Measurements from ENCODE around the gene OGDHL.
"Not testable (repeated sequence)": the region's sequence is repeated elsewhere in the genome, so short reads cannot be mapped to it uniquely, and the experiment has no call there.

Gene OGDHL

DNA sequence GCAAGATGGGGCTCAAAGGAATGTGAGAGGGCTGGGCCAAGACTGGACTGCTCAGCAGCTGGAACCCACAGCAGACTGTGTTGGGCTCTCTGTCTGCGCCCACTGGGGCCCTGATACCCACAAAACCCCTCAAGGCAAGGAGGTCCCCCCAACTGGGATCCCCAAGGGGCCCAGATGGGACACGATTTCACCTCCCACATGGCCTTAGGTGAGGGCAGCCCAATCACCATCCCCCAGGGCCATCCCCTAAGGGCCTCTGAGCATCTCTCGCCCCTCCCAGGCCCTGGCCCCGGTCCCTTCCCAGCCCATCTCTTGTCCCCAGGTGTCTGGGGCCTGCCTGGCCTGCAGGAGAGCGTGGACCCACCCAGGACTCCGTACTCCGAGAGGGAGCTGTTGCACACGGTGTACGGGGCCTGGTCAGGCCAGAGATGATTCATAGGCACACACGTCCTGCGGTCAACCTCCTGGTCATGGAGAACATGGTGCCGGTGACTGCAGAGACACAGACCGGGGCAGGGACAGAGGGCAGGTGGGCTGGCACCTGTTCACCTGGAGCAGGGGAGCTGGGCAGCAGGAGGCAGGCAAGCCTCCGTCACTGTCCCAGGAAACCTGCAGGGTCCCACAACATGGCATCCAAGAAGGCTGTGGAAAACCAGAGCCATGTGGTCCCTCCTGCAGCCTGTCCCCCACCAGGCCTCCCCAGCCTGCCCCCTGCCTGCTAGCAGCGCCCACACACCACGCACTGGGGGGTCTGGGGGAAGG, 21.6 kb downstream of the OGDHL start:
- DNase-seq (ENCODE audit: low read depth in 4 of 4, low spot score in 1 of 4), result no peak

DNA sequence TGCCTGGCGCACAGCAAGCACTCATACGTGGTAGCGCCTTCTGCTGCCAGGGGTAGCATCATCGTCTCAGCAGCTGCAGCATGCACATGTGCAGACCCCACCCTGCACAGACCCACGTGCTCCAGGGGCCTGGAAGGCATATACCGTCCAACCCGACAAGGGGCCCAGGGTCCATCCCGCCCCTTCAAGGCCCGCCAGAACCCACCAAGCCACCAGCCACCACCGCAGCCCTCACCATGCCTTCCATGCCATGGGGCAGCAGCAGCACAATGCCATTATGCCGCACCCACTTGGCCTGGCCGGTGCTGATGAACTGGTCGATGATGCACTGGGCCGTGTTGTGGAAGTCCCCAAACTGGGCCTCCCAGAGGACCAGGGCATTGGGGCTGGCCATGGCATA, 22.7 kb downstream of the OGDHL start:
- DNase-seq (ENCODE audit: low read depth in 4 of 4, low spot score in 1 of 4), result no peak

DNA sequence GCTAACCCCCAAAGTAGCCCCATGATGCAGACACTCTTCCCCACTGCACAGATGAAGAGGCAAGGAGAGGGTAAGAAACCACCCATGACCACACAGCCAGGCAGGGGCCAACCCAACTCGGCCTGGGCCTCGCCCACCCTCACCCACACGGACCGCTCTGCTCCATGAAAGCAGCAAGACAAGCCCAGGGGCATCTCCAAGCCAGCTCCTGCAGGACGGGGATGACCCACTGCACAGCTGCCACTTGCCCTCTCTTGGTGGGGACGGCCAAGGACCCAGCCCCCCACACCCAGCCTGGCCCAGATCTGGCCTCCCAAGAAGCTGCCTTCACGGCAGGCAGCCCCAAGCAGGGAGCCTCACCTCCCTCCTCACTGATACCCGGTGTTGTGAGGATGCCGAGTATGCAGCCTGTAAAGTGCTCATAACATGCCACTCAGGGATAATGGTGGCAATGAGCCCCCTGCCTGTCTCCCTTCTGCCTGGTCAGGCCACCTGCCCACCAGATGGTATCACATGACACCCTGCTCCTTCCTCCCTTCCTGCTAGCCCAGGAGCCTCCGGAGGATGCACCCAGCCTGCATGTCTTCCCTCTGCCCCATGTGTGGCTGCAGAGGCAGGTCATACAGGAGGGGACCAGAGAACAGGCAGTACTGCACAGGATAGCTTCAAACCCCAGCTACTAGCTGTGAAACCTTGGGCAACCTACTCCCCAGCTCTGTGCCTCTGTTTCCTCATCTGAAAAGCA, 23.3 kb downstream of the OGDHL start:
- no peak for DNase-seq (ENCODE audit: low read depth in 4 of 4, low spot score in 1 of 4)

DNA sequence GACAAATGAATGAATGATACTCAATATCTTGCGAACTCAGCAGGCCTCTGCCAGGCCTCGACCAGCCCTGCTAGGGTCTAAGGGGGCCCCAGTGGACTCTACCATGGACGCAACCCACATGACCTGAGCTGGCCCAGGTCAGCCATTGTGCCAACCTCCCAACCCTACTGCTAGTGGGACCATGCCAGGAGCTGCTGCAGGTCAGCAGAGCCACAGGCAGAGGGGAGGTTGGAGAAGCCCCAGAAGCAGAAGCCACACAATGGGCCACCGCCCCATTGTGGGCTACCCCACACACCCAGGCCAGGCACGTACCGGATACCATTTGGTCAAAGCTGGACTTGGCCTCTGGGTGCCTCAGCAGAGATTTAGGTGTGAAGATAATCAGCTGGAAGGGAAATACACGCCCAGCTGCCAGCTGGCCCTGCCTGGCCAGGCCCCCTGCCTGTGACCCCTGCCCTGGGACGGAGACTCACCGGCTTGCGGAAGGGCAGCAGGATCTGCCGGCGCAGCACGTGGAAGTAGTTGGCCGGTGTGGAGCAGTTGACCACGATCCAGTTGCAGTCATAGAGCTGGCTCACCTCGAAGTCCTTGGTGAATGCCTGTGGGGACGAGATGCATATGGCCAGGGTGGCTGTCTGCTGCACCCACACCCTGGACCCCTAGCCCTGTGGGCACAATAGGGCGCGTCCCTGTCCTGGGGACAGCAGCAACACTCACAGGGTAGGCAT, 24.5 kb downstream of the OGDHL start:
- no peak for DNase-seq (ENCODE audit: low read depth in 4 of 4, low spot score in 1 of 4)

DNA sequence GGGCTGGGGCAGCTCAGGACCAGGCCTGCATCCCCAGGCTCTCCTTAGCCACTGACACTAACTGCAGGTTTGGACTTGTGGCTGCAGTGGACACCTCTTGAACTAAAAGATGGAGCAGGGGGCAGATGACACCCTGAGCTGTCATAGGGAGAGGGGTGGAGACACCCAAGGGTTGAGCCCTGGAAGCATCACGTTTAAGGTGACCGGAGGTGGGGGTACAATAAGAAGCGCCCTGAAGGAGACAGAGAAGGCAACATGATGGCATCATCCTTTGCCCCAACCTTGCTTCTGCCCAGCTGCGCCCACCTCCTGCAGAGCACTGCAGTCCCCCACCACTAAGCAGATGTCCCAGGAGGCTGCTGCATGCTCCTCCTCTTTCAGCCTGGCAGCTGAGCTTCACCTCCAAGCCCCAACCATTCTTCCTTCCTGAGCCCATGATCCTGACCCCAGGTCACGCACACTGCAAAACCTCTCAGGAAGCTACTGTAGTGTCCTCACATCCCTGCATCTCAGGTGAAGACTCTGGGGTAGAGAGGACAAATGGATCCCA, 25.5 kb downstream of the OGDHL start:
- DNase-seq (ENCODE audit: low read depth in 4 of 4, low spot score in 1 of 4), result no peak

DNA sequence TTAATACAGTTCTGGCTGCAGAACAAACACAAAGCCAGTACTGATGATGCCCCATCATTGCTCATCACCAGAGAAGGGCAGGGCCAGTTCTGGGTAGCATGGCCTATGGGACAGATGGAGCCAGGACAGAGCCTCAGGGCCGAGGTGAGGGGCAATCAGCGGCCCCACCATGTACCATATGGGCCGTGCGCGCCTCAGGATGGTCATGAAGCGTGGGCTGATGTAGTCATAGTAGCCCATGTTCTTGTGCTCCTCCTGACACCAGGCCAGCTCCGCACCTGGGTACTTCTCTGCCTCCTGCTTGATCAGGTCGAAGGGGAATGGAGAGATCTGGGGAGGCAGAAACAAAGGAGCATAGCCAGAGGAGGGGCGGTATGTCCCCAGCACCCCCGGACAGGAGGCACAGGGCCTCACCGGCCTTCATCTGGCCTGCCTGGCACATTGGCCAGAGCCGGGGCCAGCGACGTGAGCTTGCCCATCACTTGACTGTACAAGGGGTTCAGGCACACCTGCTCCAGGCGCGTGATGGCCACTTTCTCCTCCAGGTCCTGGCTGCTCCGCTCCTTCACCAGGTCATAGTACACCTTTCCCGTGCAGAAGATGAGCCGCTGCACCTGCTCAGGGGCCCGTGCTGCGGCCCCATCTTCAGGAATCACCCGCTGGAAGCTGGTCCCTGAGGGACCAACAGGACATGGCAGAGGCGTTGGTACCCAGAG, 26.1 kb downstream of the OGDHL start:
- no peak for DNase-seq (ENCODE audit: low read depth in 4 of 4, low spot score in 1 of 4)

DNA sequence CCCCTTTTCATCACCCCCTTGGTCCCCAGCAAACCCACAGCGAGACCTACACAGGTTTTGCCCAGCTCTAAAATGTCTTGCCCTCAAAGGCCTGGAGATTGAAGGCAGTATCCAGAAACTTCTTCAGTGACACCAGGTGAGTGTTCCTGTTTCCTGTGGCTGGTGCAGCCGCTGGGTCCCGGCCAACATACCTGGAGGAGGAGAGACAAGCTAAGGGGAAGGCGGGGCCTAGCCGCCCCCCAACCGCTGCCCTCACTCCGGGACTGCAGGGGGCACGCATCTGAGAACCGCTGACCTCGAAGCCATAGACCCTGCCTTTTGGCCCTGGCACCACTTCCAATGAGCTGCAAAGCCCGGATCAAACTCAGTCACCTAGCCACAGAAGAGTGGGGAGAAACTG, 27.0 kb downstream of the OGDHL start:
- DNase-seq (ENCODE audit: low read depth in 4 of 4, low spot score in 1 of 4), result no peak

DNA sequence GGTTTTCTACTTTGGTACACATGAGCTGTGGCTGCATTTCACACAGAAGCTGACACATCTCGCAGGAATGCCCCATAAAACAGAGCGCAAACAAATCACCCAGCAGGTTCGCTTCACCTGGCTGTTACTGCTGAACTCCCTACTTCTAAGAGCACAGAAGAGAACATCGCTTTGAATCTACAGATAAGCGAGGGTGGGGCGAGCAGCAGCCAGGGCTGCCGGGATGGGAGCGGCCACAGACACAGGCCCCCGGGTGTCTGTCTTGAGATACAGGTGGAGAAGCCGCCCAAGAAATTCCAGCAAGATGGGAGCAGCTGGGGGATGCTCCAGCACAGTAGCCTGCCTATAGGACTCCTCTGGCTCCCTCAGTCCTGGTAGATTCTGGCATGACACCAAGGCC, 27.4 kb downstream of the OGDHL start:
- no peak for DNase-seq (ENCODE audit: low read depth in 4 of 4, low spot score in 1 of 4)

DNA sequence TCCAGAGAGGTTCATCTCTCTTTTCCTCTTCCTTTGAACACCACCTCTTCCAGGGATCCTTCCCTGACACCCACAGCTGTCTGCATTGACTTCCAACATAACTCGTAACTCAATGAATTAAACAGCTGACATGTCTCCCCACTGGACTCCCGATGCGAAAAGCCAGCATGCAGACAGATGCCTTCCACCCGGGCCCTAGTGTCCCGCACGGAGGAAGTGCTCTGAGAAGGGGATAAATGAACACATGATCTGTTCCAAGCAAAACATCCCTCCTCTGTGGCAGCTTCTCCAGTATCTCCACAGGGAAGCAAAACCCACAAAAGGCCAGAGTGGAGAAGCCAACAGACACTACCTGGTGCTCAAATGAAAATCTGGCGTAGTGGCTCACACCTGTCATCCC, 28.3 kb downstream of the OGDHL start:
- DNase-seq (ENCODE audit: low read depth in 4 of 4, low spot score in 1 of 4), result no peak

DNA sequence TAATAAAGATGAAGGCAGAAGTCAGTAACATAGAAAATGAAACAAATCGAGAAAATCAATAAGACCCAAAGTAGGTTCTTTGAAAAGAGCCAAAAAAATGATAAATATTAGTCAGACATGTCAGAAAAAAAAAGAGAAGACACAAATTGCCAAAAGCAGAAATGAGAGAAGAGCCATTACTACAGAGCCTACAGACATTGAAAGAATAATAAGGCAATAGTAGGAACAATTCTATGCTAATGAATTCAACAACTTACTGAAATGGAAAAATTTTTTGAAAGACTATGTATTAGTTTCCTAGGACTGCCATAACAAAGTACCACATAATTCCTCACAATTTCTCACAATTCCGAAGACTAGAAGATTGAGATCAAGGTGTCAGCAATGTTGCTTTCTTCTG, 35.5 kb downstream of the OGDHL start:
- DNase-seq (ENCODE audit: low read depth in 4 of 4, low spot score in 1 of 4), result no peak

DNA sequence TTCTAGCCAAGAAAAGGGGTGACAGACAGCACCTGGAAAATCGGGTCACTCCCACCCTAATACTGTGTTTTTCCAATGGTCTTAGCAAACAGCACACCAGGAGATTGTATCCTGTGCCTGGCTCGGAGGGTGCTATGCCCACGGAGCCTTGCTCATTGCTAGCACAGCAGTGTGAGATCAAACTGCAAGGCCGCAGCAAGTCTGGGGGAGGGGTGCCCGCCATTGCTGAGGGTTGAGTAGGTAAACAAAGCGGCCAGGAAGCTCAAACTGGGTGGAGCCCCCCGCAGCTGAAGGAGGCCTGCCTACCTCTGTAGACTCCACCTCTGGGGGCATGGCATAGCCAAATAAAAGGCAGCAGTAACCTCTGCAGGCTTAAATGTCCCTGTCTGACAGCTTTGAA, 47.0 kb downstream of the OGDHL start:
- not testable (repeated sequence) for DNase-seq (ENCODE audit: low read depth in 4 of 4, low spot score in 1 of 4)

DNA sequence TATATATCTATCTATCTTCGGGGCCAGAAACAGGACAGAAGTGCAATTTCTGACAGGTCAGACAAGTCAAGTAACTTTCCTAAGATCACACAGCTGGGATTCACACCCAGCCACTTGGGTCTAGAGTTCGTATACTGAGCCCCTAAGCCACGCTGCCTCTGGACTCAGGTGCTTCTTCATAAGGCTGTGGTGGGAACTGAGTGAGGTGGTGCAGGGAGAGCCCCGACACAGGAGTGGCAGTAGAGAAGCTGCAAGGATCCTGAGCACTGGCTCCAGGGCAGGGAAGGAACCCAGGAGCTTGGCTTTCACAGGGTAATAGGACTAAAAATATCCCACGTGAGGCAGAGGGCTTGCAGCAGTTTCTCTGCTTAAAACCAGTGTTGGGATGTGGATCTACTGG, 48.9 kb downstream of the OGDHL start:
- DNase-seq (ENCODE audit: low read depth in 4 of 4, low spot score in 1 of 4), result no peak

DNA sequence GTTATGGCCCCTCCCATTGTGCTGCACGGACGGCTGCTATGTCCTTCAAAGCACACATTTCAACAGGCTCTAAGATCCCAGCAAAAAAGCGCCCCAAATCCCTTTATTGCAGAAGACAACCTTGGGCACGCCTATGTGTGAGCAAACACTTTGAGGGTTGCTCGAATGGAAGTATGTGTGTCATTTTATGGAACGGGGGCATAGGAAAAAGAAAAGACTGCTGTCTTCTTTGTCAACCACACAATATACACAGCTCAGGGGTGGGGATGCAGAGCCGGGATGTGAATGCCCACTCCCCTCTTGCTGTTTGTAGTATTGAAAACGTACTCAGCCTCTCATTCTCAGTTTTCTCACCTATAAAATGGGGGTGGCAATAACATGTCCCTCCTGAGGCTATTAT, 50.6 kb downstream of the OGDHL start:
- DNase-seq (ENCODE audit: low read depth in 4 of 4, low spot score in 1 of 4), result no peak

DNA sequence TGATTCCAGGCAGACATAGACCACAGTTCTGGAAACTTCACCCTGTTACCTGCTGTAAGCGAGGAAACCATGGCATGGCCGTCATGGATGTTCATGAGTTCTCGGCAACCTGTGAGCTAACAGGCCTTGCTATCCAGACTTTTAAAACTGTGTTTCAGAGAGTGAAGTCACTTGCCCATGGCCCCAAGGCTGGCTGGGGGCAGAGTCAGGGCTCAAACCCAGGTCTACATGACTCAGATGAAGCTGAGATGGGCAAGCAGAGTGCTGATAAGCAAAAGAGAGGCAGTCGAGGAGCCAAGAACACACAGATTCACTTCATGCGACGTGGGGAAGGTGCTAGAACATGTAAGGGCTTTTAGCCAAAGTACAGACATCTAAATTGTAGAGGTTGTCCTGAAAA, 51.2 kb downstream of the OGDHL start:
- no peak for DNase-seq (ENCODE audit: low read depth in 4 of 4, low spot score in 1 of 4)

DNA sequence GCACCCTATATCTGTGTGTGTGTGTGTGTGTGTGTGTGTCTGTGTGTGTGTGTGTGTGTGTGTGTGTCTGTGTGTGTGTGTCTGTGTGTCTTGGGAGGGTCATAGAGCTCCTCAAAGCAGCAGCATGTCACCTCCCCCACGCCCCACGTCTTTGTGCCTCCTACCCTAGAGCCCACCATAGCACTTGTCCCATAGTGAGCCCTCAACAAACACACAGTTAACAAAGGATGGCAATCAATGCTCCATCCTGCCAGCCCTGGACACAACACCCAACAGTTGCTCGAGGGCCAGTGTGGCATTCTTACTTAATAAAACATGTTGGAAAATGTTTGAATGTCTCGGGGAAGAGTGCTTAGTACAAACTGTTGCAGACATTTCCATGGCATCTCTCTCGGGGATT, 52.2 kb downstream of the OGDHL start:
- no peak for DNase-seq (ENCODE audit: low read depth in 4 of 4, low spot score in 1 of 4)

DNA sequence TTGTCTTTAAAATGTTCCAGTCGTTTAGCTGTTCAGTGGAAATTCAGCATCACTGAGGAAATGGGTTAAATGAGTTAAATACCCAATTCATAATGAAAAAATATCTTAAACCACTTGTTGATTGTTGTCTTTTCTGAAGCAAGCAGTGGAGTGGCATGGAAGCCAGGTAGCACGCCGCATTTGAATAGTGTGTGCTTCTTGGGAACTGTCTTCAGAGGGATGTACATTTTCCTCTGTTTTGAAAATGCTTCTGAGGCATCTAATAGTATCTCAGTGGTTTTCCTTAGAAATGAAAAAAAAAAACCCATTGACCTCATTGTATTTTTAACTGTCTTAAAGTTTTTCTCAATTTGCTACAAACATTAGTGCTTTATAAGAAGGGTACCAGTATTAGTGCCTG, 54.5 kb downstream of the OGDHL start:
- DNase-seq (ENCODE audit: low read depth in 4 of 4, low spot score in 1 of 4), result no peak

DNA sequence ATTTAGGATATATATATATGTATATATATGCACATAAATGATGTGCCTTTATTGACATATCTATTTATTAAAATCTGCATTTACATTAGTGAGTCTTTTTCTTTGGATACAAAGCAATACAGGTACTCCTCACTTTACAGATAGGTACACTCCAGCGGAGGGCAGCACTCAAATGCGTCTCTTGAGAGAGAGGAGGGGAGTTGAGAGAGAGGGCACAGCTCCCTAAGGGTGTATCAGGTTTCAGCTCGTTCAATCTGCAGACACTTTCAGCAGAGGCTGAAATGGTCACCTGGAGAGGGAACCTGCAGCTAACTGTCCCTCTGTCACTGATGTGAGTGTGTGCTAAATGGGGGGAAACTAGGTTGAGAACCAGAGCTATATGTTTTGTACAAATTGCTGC, 61.1 kb downstream of the OGDHL start:
- DNase-seq (ENCODE audit: low read depth in 4 of 4, low spot score in 1 of 4), result no peak

DNA sequence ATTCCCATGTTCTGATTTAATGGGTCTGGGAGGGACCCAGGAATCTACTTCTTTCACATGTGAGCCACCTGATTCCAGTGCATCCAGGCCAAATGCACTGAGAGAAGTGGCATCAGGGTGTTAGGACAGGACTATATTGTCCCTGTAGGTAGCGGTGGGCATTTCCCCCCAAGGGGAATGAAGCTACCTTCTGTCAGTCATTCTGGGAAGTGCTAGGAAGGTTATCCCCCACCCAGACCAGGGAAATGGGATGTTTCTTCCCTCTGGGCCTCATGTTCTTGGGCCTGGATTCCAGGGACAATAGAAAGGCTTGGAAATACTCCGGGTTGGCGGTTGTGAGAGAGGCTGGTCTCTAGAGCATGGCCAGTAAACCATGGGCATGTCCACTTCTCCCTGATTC, 61.9 kb downstream of the OGDHL start:
- no peak for DNase-seq (ENCODE audit: low read depth in 4 of 4, low spot score in 1 of 4)

DNA sequence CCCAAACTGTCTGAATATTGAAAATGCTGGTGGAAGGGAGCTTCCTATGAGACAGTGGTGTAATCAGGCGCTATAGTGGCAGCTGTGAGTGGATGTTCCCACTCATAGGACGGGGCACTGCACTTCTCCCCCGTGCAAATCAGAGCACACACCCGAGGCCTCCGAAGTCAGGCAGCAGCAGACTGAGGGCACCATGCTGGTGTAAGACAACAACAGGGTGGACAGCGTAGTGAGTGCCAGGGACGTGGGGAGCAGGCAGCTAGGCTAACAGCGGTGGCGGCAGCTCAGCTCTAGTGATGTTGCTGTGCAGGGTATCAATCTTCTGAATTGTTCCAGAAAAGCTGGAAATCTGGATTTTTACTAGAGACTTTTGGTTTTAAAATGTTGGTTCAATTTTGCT, 63.4 kb downstream of the OGDHL start:
- DNase-seq (ENCODE audit: low read depth in 4 of 4, low spot score in 1 of 4), result no peak

DNA sequence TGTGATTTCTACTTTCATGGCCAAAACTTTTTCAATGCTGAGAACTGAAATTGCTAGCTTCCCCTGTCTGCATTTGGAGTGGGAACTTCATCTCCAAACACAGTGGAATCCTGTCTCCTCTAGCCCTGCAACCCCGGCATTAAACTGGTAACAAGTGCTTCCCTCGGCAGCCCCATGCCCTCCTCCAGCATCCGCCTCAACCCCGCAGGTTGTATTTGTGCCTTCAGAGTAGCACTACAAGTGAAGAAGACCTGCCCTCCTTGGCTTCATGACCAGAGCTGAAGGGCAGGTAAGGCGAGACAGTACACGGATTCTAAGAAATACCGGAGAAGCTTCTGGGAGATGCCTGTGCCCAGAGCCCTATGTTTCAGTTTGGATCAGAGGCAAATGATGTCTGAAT, 65.8 kb downstream of the OGDHL start:
- DNase-seq (ENCODE audit: low read depth in 4 of 4, low spot score in 1 of 4), result no peak

DNA sequence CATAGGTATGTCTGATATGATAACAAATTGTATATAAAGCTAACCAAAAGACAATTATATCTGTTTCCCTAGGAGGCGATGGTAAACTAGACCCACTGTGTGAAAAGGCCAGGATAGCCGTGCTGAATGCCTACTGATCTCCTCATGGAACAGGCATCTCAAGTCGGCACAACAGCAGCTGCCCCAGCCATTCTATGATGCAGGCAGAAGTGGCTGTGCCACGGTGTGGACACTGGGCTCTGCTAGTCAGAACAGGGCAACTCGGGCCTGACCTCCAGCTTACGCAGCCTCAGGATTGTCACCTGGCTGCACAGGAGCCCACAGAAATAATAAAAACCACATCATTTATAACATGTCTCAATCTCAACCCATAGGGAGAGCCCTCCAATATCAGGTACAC, 67.7 kb downstream of the OGDHL start:
- DNase-seq (ENCODE audit: low read depth in 4 of 4, low spot score in 1 of 4), result no peak

Measured in stimulated activated CD4-positive, alpha-beta T cell treated with anti-CD3 and anti-CD28 coated beads, Interleukin-1b, Interleukin-23, amount 100 ng/mL, for 24 hours (primary cell).